AML-193 (cell line): Measurements from ENCODE around the gene SORCS3.

Experiments used
- DNase-seq, 2 experiments: peaks; one replicate each; lab custom pipeline; 2025; lab: John Stamatoyannopoulos, UW

Gene SORCS3

DNA sequence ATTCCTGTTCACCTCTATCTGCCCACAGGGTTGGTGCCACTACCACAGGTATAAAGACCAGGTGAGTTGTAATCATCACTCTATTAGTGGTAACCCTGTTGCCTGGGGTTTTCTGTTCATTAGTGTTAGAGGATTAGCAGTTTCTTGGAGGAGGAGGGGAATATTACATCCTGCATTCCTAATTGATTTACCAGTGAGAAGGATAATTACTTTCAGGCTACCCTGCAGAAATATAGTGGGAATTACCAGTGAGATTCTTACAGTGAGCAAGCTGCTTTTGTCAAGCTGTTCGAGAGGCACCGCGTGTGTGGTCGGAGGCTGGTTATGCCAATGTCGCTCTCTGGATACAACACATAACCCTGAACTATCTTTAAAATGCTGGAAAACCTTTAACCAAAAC lies 280.7 kb downstream of the SORCS3 start:
- DNase-seq, result no peak

DNA sequence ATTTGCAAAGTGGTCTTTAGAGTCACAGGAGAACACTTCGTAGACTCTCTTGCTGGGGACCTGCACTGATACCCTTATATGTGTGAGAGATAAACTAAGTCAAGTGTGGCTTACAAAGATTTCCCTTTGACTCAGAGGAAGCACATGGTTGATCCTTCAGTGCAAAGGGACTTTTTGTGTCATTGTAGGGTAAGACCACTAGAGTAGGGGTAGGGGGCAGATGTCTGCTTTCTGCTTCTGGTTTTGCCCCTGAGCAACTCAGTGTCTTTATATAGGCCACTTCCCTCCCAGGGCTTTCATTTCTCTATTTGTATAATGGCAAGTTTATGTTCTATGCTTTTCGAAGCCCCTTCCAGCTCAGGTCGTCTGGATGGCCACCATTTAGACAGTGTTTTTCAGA lies 281.7 kb downstream of the SORCS3 start:
- DNase-seq, result no peak

DNA sequence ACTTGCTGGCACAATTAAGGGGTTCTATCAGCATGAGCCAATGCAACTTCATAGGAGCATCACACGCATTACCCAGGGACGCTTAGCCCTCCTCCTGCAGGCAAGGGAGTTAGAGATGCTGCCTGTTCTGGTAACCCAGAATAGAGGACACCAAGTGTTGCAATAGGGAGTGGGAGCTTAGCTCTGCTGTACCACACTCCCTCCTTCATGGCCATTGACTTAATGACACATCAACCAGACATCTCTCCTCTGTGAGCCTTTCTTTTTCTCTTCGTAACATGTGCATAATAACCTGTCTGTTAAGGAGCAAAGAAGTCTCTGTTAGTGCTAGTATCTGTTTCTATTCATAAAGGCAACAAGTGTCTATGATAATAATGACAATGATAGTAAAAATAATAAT lies 282.4 kb downstream of the SORCS3 start:
- DNase-seq, result no peak

DNA sequence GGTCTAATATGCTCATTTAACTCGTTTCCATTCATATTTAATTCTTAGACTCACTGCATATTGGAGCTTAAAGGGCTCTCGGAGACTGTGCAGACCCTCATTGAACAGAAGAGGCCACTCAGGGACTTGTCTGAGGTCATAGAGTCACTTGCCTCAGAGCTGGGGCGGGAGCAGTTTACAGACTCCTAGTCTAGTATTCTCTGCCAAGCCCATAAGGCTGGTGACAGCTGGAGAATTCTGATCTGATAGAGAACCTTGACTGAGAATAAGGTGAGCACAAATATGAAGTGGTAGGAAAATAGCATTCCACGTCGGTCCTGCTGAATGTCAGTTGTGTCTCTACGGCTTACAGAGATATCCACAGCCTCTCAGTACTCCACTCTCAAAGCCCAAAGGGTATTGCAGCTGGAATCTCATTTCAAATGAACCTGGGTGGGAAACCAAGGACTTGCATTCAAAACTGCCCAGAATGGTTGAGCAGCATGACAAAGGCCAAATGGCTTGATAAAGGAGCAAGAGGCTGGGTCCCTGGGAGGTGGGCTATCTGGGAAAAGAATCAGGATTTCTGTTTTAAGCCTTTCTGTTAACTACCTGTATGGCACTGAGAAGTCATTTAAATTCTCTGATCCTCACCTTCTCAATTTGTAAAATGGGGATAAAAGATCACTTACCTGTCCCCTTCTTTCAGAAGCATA lies 283.2 kb downstream of the SORCS3 start:
- no peak for DNase-seq

DNA sequence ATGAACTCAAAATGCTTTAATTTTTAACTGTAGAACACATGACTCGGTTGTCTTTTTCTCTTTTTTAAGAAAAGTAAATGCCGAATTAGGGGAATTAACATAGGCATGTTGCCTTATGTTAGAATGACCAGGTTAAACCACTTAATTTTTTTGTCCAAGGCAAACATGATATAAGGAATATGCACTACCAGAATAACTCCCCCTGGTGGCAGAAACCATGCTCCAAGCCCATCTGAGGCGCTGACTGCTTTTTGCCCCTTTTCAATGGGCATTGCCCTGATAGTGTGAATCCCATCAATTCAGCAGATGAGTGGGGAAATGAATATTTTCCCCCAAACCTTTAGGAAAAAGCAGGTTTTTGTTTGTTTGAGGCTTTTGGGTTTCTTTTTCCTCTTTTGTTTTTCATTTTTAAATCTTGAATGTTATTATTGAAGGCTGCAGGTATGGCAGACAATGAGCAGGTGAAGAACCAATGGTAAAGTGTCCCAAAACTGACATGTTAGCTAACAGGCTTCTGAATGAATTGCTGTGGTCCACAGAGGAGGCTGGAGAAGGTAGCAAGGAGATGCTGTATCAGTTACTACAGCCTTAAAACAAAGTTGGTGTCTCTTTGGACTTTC lies 284.3 kb downstream of the SORCS3 start:
- peak; percentile 2 to 13 for DNase-seq

DNA sequence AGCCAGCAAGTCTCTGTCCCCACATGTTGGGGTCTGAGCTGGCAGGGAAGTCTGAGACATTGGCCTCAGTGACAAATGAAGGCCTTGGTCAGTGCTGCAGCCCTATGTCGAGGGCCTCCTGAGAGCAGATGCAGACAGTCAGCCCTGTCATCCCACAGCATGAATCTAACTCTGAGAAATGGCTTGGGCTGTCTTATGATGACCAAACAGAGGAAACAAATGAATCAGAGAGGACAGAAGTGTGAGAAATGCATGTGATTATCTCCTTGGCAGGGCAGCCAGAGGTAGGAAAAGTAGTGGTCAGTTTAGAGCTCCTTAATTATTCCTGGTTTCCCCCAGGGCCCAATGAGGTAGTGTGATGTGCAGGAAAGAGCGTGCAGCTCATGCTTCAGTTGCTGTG lies 287.6 kb downstream of the SORCS3 start:
- no peak for DNase-seq

DNA sequence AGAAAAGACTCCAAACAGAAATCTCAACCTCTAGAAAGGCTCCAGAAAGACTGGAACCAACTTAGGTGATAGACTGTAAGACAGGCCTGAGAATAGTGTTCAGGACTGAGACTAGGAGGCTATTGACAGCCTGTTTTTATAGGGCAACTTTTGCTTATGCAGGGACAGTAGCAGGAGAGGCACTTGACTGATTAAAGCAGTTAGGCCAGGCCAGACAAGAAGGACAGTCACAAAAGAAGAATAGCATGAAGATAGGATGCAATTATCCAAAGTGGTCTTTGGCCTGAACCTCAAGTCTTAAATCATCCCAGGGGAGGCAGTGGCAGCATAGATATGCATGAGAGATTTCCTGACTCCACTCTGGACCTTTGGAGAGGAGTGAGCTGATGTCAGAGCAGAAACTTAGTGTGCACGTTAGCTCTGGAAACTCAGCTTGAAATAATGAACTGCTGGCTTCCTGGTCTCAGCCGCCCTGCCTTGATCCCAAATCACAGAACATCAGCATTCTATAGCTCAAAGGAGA lies 290.6 kb downstream of the SORCS3 start:
- DNase-seq, result no peak

DNA sequence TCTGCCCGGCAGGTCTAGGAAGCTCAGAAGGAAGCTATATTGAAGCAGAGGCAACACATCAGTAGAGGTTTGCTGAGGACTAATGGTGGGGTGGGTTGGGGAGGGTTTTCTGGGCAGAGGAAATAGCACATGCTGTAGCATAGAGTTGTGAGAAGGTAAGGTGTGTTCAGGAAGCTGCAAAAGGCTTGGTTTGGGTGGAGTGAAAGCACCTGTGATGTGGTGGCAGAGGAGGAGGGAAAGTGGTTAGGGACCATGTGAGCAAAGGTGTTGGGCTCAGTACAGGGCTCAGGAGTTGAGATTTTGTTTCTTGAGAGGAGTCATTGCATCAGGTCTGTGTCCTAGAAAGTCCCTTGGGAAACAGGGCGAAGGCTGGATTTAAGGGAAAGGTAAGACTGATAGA lies 294.6 kb downstream of the SORCS3 start:
- DNase-seq, result no peak

DNA sequence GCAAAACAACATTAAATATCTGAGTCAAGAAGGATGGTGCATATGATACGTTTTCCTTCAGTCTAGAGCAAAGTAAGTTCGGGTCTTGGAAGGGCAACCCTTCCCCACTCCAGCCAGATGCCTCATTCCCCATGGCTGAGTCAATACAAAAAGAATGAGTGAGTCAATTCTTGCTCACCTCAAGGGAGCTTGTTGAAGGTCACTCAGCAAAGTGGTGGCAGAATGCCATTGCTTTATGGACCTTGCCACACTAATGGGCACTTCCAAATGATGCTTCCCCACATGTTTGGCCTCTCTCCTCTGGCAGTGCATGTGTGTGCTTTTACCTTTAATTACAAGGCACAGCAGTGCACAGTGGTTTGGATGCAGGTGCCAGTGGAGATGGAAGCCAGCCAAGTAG lies 296.5 kb downstream of the SORCS3 start:
- DNase-seq, result no peak

DNA sequence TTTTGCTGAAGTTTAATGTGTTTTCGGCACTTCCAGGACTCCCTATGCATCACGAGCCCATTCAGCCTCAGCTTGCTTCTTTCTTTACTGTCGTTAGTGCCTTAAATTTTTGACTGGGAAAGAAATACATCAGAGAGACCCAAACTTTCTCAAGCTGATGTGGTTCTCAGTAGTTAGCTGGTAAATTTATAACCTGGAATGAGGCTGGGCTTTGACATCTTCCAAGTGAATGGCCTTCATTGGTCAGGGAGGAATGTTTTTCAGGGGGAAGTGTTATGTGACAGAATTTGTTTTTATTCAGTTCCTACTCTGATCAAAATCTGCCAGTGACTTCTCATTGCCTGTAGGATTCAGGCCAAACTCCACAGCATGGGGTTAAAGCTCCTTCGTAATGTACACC lies 296.9 kb downstream of the SORCS3 start:
- DNase-seq, result no peak

DNA sequence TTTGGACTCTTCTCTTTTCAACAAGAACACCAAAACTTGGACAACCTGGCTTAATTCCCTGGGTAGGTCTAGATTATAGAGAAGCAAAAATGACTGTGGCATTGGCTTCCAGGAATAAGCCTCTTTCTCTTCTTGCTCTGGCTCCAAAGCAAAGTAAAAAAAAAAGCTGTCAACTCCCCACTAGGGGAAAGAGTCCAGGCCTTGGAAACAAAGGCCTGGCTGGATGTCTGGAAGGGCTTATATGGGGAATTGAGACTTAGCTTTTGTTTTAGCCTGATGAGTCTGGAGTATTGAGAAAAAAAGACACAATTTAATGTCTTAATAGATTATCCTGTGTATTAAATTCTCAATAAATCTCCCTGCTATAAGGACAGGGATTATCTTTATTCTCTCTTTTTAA lies 300.6 kb downstream of the SORCS3 start:
- no peak for DNase-seq

DNA sequence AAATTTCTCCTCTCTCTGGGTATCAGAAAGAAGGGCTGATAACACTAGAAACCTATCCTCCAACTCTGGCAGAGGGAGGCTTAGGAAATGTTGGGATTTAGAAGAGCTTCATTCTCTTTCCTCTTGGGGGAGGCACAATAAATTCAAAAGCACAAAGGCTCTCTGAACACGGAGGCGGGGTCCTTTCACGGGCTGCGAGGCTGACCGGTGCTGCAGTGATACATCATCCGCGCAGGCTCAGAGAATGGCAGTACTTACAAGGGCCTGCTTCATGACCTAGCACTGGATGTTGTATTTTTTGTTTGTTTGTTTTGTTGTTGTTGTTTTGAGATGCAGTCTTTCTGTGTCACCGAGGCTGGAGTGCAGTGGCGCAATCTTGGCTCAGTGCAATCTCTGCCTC lies 306.2 kb downstream of the SORCS3 start:
- no peak for DNase-seq

DNA sequence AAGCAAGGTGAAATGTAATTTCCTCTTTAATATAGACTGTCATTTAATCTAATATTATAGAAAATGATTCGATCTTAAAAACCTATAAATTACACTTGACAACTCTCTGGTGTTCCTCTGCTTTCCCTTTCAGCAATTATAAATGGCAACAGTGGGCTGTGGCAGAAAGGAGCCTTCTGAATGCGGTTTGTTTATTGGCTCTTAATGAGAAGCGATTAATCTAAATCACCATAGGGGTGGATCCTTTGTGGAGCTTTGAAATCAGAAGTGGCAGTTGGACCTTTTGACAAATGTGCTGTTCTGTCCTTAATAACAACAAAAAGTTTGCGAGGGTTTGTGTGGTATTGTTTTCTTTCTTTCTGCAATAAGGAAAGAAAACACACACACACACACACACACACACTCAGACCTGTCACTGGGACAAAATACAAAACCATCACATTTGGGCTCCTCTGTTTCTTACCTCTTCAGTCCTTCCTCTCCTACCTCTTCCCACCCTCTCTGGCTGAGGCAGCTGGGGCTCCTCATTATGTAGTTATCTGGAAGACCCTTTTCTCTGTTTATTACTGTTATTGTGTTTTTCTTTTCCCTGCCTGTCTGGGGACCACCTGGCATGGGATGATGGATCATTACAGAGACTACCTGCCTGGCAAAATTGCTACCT lies 316.2 kb downstream of the SORCS3 start:
- no peak for DNase-seq

DNA sequence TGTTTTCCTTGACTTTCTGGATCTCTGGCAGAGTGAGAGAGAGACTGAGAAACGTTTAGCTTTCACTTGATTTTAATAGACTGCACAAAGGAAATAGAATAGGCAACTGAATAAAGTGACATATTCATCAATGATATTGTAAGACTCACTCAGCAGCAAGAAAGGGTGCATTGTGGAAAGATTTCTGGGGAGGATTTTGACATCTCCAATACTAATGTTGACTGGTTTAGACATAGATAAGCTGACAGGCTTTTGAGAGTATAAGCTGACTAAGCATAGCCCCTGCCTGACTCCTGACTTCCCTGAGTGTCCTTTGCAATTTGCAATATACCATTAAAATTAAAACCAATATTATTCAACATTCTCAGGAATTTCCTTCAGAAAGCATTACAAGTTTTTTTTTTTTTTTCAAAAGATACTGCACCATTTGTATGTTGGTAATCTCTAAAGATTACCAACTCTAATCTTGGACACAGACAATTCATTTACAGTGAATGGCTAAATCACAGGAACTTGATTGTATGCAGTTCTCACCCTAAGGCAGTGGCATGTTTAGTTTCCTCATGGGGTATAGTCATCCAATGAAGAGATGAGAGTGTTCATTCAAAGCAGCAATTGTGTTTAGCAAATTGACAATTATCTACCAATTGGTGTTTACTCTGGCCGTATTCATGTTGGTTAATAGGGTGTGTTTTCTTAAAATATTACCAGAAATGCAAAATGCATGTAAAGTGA lies 325.6 kb downstream of the SORCS3 start:
- DNase-seq, result no peak

DNA sequence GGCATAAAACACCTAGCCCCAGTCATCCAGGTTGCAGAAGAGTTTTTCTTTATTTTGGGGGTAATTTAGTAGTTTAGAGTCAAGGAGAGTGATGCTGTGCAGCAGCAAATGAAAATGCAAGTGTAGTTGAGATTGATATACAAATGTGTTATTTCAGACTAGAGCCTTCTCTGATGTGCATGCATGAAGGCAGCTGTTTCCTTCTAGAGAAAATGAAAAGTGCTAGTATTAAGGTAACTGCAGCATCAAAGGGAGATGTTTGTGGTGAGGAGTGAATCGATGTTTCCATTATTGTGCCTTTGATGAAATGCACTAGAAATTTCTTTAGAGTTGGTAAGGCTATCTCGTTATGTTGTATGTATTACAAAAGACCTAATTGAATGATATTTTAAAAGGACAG lies 339.3 kb downstream of the SORCS3 start:
- no peak for DNase-seq

DNA sequence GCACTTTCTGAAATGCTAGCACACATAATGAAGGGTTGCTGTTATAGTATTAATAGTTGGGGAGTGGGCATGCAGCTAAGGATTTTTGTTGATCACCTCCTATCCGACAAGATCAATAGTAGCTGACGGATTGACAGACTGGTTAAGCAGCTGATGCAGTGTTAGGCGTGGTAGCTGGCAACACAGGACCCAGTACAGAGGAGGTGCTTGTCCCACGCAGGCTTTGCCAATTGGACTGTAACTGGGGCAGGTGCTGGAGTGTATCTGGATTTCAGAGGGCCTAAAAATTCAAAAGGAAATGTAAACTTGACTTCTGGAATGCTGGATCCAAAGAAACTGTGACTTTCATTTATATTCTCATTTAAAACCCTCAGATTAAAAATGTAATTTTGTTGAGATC lies 340.9 kb downstream of the SORCS3 start:
- DNase-seq, result no peak

DNA sequence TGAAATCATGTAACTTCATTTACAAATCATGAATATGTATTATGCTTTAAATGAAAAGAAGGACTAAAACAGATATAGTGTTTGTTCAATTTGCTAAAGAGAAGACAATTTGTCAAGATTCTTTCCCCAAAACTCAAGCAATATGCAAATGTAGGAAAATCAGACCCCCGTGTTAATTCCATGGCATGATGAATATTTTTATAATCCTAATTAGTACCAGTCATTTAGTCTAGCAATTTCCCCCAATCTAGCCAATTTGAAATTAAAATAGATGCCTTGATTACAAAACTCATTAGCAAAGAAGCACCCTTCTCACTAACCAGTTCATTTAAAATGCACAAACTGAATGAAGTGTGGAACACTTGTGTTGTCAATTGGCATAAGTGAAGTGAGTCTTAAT lies 347.6 kb downstream of the SORCS3 start:
- DNase-seq, result no peak

DNA sequence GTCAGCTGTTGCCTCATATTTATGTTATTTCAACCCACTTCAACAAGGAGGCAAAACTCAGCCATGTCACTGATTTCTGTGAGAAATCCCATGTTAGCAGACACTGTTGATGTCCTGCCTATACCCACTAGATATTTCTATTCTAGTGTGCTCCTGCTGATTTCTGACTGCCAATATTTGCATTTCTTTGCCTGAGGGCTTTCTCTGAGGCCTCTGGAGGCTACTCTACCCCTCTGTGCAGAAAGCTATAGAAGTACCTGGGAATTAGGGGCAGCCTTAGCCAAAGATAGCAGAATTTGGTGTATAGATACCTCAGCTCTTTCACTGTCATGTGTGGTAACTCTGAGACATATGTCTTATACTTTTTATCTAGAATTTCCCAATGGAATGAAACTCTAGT lies 348.8 kb downstream of the SORCS3 start:
- DNase-seq, result no peak

DNA sequence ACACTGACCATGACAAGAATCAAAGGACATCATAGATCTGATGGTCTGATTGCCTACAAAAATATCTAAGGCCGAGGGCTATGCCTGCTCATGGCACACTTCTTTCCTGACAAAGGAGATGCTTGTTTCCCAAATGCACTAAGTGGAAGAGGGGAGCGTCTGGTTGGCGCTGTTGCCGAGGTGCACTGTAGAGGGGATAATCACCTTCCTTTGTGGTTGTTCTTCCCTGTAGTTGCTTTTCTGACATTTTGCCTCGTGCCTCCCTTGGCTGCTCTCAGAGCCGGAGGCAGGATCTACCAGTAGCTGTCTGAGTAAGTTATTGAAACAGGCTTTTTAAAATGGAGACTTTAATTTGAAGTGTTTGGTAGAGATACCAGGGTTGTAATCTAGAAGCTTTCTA lies 352.0 kb downstream of the SORCS3 start:
- DNase-seq, result no peak

DNA sequence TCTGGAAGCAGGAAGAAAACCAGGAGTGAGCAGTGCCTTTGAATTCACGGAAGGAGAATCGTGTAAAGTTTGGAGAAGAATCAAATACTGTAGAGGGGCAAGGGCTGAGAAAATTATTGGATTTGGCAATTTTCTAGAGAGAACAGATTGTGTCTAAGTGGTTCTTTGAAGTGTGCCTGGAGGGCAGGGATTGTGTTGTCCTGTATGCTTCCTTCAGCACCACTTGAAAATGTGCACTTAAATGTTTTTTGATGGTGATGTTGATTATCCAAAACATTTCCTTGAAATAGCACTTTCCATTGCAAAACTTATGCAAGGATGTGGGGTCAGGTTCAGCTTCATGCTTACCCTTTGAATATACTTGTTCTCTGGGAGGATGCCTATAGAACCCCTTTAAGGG lies 360.2 kb downstream of the SORCS3 start:
- DNase-seq, result no peak

DNA sequence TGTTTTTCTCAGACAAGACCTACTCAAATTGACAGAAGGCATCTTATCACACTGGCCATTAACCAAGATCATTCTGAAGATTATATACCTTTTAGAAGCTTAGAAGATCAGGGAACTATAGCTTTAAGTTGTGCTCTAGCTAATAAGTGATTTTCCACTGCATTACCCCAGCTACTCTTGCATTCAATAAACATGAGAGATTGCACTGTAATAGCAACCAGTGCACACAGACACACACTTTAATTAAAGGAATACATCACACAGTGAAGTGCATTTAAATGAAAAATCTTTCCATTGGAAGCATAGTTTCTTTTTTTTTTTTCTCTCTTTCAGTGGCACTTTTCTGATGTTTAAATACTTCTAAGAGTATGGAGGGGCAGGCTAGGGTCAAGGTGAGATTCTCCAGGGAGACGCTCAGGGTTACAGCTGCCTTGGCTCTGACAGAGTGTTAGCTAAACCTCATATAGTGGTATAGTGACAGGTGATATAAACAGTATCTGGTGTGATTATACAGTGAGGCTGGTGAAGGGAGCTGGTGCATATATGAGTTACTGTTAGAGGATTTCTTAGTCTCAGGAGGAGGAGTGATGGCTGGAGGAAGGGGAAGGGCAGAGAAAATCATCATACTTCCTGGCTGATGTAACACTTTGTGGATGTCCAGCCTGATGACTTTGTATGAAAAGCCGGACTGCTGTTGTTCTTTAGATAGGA lies 369.5 kb downstream of the SORCS3 start:
- no peak for DNase-seq

DNA sequence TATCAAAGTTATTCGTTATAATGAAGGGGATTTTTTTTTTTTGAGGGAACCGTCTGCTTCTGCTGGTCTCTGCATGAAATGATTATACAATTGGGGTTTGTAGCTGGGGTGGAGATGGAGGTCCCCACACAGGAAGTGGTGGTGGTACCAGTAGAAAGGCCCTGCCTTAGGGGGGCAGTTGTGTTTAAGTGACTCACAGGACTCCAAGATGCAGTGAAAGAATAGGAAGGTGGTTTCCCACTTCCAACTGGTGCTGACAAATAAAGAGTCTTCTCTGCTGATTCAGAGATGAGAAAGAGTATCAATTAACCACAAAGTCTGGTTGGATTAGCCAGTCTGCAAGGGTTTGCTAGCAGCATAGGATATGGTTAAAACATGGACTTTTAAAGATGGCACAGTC lies 376.0 kb downstream of the SORCS3 start:
- DNase-seq, result no peak
